CD14-positive monocyte (primary cell): Measurements from ENCODE around the gene NAPB. TPM values are rescaled to one million over a fixed set of nuclear protein-coding genes. Genes with fewer than 3 reads are reported as not detected.
A peak's percentile ranks its signal among the peaks of the same experiment; 100 is the strongest.

Source experiments
- DNase-seq, 3 donors: peaks; one replicate each; pipeline ENCODE4 v3.0.0-alpha.2; 2011 to 2022
- H2AFZ ChIP-seq: 2 replicates; pipeline ENCODE4 v1.6.0; 2012; ENCODE audit warnings: mild to moderate bottlenecking, low read depth, low read length, inconsistent platforms; ENCODE audit not compliant: insufficient read depth, poor library complexity, severe bottlenecking
- H3K27ac ChIP-seq, 2 donors: 1 replicate in 1 of 2; 2 replicates in 1 of 2; pipeline ENCODE4 v1.5.1; 2012 to 2013; ENCODE audit warnings: low read length in 2 of 2, control low read depth in 1 of 2, inconsistent platforms in 1 of 2, low read depth in 1 of 2, mild to moderate bottlenecking in 1 of 2
- H3K27me3 ChIP-seq, 2 donors: one replicate each; pipeline versions ENCODE4 v1.6.0 to v1.6.1; 2011 to 2013; ENCODE audit warnings: low read length in 2 of 2; ENCODE audit not compliant: control insufficient read depth in 2 of 2, insufficient read depth in 2 of 2
- H3K36me3 ChIP-seq, 2 donors: replicated peaks in 1 of 2; 1 replicate in 1 of 2; 2 replicates in 1 of 2; pipeline versions ENCODE4 v1.5.1 to v1.6.1; 2012 to 2013; ENCODE audit warnings: low read length in 2 of 2, control low read depth in 1 of 2, inconsistent platforms in 1 of 2, mild to moderate bottlenecking in 1 of 2; ENCODE audit not compliant: insufficient read depth in 2 of 2, control insufficient read depth in 1 of 2
- H3K4me1 ChIP-seq, 2 donors: 1 replicate in 1 of 2; 2 replicates in 1 of 2; pipeline versions ENCODE4 v1.5.1 to v1.6.1; 2012 to 2013; ENCODE audit warnings: low read length in 2 of 2, control low read depth in 1 of 2, inconsistent platforms in 1 of 2, mild to moderate bottlenecking in 1 of 2, moderate library complexity in 1 of 2; ENCODE audit not compliant: insufficient read depth in 2 of 2, control insufficient read depth in 1 of 2
- H3K4me2 ChIP-seq: replicated peaks from 2 replicates; pipeline ENCODE3; 2012; ENCODE audit warnings: low read length, moderate library complexity, mild to moderate bottlenecking; ENCODE audit not compliant: poor library complexity, severe bottlenecking; ENCODE audit errors: extremely low read depth
- H3K4me3 ChIP-seq, 3 experiments: fragments of 200-600 bp in 1 of 3; sonication (generic) in 1 of 3; replicated peaks in 1 of 3; 1 replicate in 2 of 3; 2 replicates in 1 of 3; pipeline ENCODE4 v1.5.1; 2011 to 2013; ENCODE audit warnings: low read length in 3 of 3, mild to moderate bottlenecking in 3 of 3, control low read depth in 2 of 3, low read depth in 2 of 3, inconsistent platforms in 1 of 3, moderate library complexity in 1 of 3
- H3K79me2 ChIP-seq: 2 replicates; pipeline ENCODE4 v1.6.0; 2012; ENCODE audit warnings: mild to moderate bottlenecking, control low read depth, inconsistent platforms, low read length, moderate library complexity; ENCODE audit not compliant: insufficient read depth
- H3K9ac ChIP-seq: 2 replicates; pipeline ENCODE4 v1.6.0; 2017; ENCODE audit warnings: low read length, mild to moderate bottlenecking; ENCODE audit not compliant: insufficient read depth, poor library complexity, severe bottlenecking
- H3K9me3 ChIP-seq, 2 donors: replicated peaks in 1 of 2; 1 replicate in 1 of 2; 2 replicates in 1 of 2; pipeline versions ENCODE4 v1.5.1 to v1.6.1; 2012 to 2013; ENCODE audit warnings: low read length in 2 of 2, control low read depth in 1 of 2; ENCODE audit not compliant: control insufficient read depth in 1 of 2, insufficient read depth in 1 of 2
- H4K20me1 ChIP-seq: 2 replicates; pipeline ENCODE4 v1.6.0; 2012; ENCODE audit warnings: mild to moderate bottlenecking, low read length, control low read depth, moderate library complexity; ENCODE audit not compliant: insufficient read depth
- H3K27ac Mint-ChIP-seq, 7 donors: one replicate each; pipeline ENCODE4 v1.8.0; 2020; ENCODE audit warnings: mild to moderate bottlenecking in 7 of 7, mixed read lengths in 7 of 7, moderate library complexity in 6 of 7, inconsistent platforms in 2 of 7
- H3K27me3 Mint-ChIP-seq, 3 donors: one replicate each; pipeline ENCODE4 v1.8.0; 2021 to 2022; ENCODE audit warnings: low read depth in 3 of 3, mild to moderate bottlenecking in 3 of 3, mixed read lengths in 3 of 3, moderate library complexity in 3 of 3, inconsistent platforms in 1 of 3
- H3K36me3 Mint-ChIP-seq, 2 donors: one replicate each; pipeline ENCODE4 v1.8.0; 2020; ENCODE audit warnings: mixed read lengths in 2 of 2, inconsistent platforms in 1 of 2, mild to moderate bottlenecking in 1 of 2
- H3K4me1 Mint-ChIP-seq: one replicate; pipeline ENCODE4 v1.8.0; 2020; ENCODE audit warnings: mild to moderate bottlenecking, mixed read lengths
- H3K4me3 Mint-ChIP-seq, 2 donors: one replicate each; pipeline ENCODE4 v1.8.0; 2020; ENCODE audit warnings: mild to moderate bottlenecking in 2 of 2, mixed read lengths in 2 of 2, moderate library complexity in 1 of 2
- H3K9me3 Mint-ChIP-seq, 7 donors: one replicate each; pipeline ENCODE4 v1.8.0; 2020 to 2022; ENCODE audit warnings: mixed read lengths in 7 of 7, mild to moderate bottlenecking in 6 of 7, moderate library complexity in 6 of 7, inconsistent platforms in 2 of 7
- WGBS: methylation state at CpG from one replicate; pipeline ENCODE4 v1.1.5; 2013; ENCODE audit warnings: missing lambda C conversion rate; ENCODE audit not compliant: insufficient coverage; 5-methylcytosine and 5-hydroxymethylcytosine counted together
- intact Hi-C, 2 donors: fragments of 100-400 bp; cut with micrococcal nuclease; formaldehyde crosslinking; loops; one replicate each; pipeline versions ENCODE4 v1.15.0 to v1.15.1; 2023
- polyA plus RNA-seq, 3 donors: library from polyadenylated mRNA; depleted of rRNA in 1 of 3; unstranded in 2 of 3; stranded (reverse) in 1 of 3; fragments of 300-500 nt in 2 of 3; fragments of >200 nt in 1 of 3; fragmentation: Illumina TruSeq in 2 of 3; gene quantifications; 1 replicate in 2 of 3; 2 replicates in 1 of 3; pipeline ENCODE4 v1.2.3, GENCODE V29; 2012 to 2021
- TF ChIP-seq, protein P1 (sequence below): fragments of 200-600 bp; IDR thresholded peaks from one replicate; pipeline ENCODE4 v1.8.0; 2022; ENCODE audit warnings: antibody characterized with exemption, mild to moderate bottlenecking

Gene NAPB
- polyA plus RNA-seq, 3 donors, result 2.4 to 6.3 (median 2.6) TPM

GRCh38 chr20:23350904-23351838 is 70.1 kb downstream of the NAPB start:
- H3K9ac ChIP-seq, result peak overlapping the region; percentile 93
- H3K4me1 Mint-ChIP-seq, result peaks cover 22% of the 10 kb centered on the region
- no peaks in the 10 kb centered on the region for H3K9me3 Mint-ChIP-seq
- TF ChIP-seq, protein P1, sequence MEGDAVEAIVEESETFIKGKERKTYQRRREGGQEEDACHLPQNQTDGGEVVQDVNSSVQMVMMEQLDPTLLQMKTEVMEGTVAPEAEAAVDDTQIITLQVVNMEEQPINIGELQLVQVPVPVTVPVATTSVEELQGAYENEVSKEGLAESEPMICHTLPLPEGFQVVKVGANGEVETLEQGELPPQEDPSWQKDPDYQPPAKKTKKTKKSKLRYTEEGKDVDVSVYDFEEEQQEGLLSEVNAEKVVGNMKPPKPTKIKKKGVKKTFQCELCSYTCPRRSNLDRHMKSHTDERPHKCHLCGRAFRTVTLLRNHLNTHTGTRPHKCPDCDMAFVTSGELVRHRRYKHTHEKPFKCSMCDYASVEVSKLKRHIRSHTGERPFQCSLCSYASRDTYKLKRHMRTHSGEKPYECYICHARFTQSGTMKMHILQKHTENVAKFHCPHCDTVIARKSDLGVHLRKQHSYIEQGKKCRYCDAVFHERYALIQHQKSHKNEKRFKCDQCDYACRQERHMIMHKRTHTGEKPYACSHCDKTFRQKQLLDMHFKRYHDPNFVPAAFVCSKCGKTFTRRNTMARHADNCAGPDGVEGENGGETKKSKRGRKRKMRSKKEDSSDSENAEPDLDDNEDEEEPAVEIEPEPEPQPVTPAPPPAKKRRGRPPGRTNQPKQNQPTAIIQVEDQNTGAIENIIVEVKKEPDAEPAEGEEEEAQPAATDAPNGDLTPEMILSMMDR, result no peak
- H3K4me1 ChIP-seq, result peaks cover 22 to 28% of the 10 kb centered on the region in 2 donors
- peak overlapping the region; percentile 83 to 92 for H3K4me3 Mint-ChIP-seq
- peak overlapping the region; percentile 96 to 97 for H3K27ac ChIP-seq
- H3K27me3 Mint-ChIP-seq, result no peaks in the 10 kb centered on the region
- peak in 2 of 3 donors; percentile 20 to 31 for DNase-seq
- WGBS, result 3% methylated on average over 55 of the region's 64 CpGs
- intact Hi-C loops, result loop anchor here in 1 of 2 donors (1.0 to 2.0 kb wide), 2 partner anchors 7 to 14 kb away; no protein-coding TSS in a partner anchor
- peak overlapping the region; percentile 77 for H3K4me2 ChIP-seq
- H4K20me1 ChIP-seq, result peaks cover 6% of the 10 kb centered on the region
- peaks cover 40% of the 10 kb centered on the region for H3K79me2 ChIP-seq
- H3K36me3 Mint-ChIP-seq, result peaks cover 13 to 20% of the 10 kb centered on the region in 2 donors
- no peaks in the 10 kb centered on the region for H3K9me3 ChIP-seq
- peak overlapping the region; percentile 54 for H2AFZ ChIP-seq
- peaks cover 13 to 21% of the 10 kb centered on the region in 2 donors for H3K36me3 ChIP-seq
- no peaks in the 10 kb centered on the region for H3K27me3 ChIP-seq
- H3K27ac Mint-ChIP-seq, result peak overlapping the region; percentile 91 to 100 (median 100)
- peak overlapping the region; percentile 57 to 93 (median 81) for H3K4me3 ChIP-seq

- peak within 1 kb of the TSS; percentile 54 for H2AFZ ChIP-seq
Observed at GRCh38 chr20:23350196-23350903, 70.9 kb downstream of the NAPB start, which contains the start of gene NXT1. NXT1 (plus strand) TSS chr20:23350791; CDS start chr20:23354042, 3,251 bp downstream.

More at GRCh38 chr20:23350196-23350903, 70.9 kb downstream of the NAPB start, which contains the start of gene NXT1:
- Mint-ChIP-seq H3K27ac (peak within 1 kb of the TSS; percentile 99 to 100 (median 100)), H3K36me3 (peaks cover 13 to 15% of the 10 kb centered on the region in 2 donors), H3K27me3 (no peaks in the 10 kb centered on the region), H3K4me3 (peak within 1 kb of the TSS; percentile 92 to 93), H3K9me3 (no peaks in the 10 kb centered on the region), H3K4me1 (peaks cover 22% of the 10 kb centered on the region)
- Histone ChIP-seq H3K9ac (peak within 1 kb of the TSS; percentile 93), H3K4me2 (peak within 1 kb of the TSS; percentile 77), H3K4me1 (peaks cover 22 to 28% of the 10 kb centered on the region in 2 donors), H3K27me3 (no peaks in the 10 kb centered on the region), H3K36me3 (peaks cover 13 to 19% of the 10 kb centered on the region in 2 donors), H3K27ac (peak within 1 kb of the TSS; percentile 96 to 97), H3K9me3 (no peaks in the 10 kb centered on the region), H4K20me1 (peaks cover 6% of the 10 kb centered on the region), H3K4me3 (peak within 1 kb of the TSS; percentile 57 to 93 (median 81)), H3K79me2 (peaks cover 40% of the 10 kb centered on the region)
- TF ChIP-seq, protein P1, result no peak
- peak; percentile 96 to 97 (median 97) for DNase-seq
- intact Hi-C loops, result loop anchor here in 1 of 2 donors (1.0 to 2.0 kb wide), 2 partner anchors 8 to 14 kb away; no protein-coding TSS in a partner anchor
- WGBS, result under 1% methylated on average over 61 of the region's 65 CpGs
